ENCODE results near the gene MUC20. TPM values are rescaled to one million over a fixed set of nuclear protein-coding genes. Genes with fewer than 3 reads are reported as not detected.
A peak's percentile ranks its signal among the peaks of the same experiment; 100 is the strongest.
"Not testable (repeated sequence)": the region's sequence is repeated elsewhere in the genome, so short reads cannot be mapped to it uniquely, and the experiment has no call there.

The MUC20 gene
- total RNA-seq, 1 experiment from 2014 or later, result not detected

GRCh38 chr3:195711091-195711812 lies 9.5 kb upstream of the MUC20 start:
- CTCF ChIA-PET; in situ Hi-C loops (cut with HindIII; ENCODE audit: low pct_unique_long_range_greater_than_20kb, low sequenced_read_pairs); H3K4me1 ChIP-seq (ENCODE audit: control insufficient read depth, insufficient read depth, low read length); ATAC-seq; H3K27ac ChIP-seq (ENCODE audit: low read length); BruUV-seq (replicated peaks); H3K27me3 ChIP-seq (ENCODE audit: control insufficient read depth, insufficient read depth, low read length); H3K36me3 ChIP-seq (ENCODE audit: control insufficient read depth, insufficient read depth, low read length); DNase-seq (ENCODE audit: low read depth, low spot score); H3K4me3 ChIP-seq (ENCODE audit: low read depth in 2 of 2, low read length in 2 of 2); intact Hi-C loops (cut with micrococcal nuclease; ENCODE audit: unreplicated experiment); H3K9me3 ChIP-seq (ENCODE audit: control insufficient read depth, insufficient read depth, low read depth, low read length): not testable (repeated sequence)
- POLR2A ChIA-PET, result interaction anchor here (0.6 kb wide), 1 partner anchor 182 kb away, joined by 12 read pairs; no protein-coding TSS in a partner anchor

- CTCF ChIA-PET, result no interaction called here
- Histone ChIP-seq H3K27me3 (ENCODE audit: control insufficient read depth, insufficient read depth, low read length) (no peaks in the 10 kb centered on the region), H3K9me3 (ENCODE audit: control insufficient read depth, insufficient read depth, low read depth, low read length) (no peaks in the 10 kb centered on the region), H3K36me3 (ENCODE audit: control insufficient read depth, insufficient read depth, low read length) (no peaks in the 10 kb centered on the region), H3K4me3 (ENCODE audit: low read depth in 2 of 2, low read length in 2 of 2) (no peak overlapping the region), H3K4me1 (ENCODE audit: control insufficient read depth, insufficient read depth, low read length) (peaks cover 7% of the 10 kb centered on the region; the same call in 1 of the 2 replicates), H3K27ac (ENCODE audit: low read length) (no peak overlapping the region)
- intact Hi-C loops (cut with micrococcal nuclease; ENCODE audit: unreplicated experiment) (no loop called here), in situ Hi-C loops (cut with HindIII; ENCODE audit: low pct_unique_long_range_greater_than_20kb, low sequenced_read_pairs) (no loop called here)
- DNase-seq (ENCODE audit: low read depth, low spot score), result no peak
- BruUV-seq (replicated peaks), result no TSS peak
- peak; percentile 40 for ATAC-seq
- no peak for TF ChIP-seq SIN3A (IDR thresholded peaks at IDR 0.05; ENCODE audit: borderline replicate concordance, insufficient read depth, low read depth, low read length)
- no peak for TF ChIP-seq POLR2AphosphoS5 (IDR thresholded peaks at IDR 0.05; ENCODE audit: low read depth, low read length)
- no peak for TF ChIP-seq TCF7L2 (IDR thresholded peaks at IDR 0.05; ENCODE audit: low read depth, low read length)
- no peak for TF ChIP-seq REST (IDR thresholded peaks at IDR 0.05; ENCODE audit: insufficient read depth in 1 of 2, low read depth in 2 of 2, low read length in 1 of 2)
- no peak for TF ChIP-seq CTCF (IDR thresholded peaks at IDR 0.05)
- POLR2A ChIA-PET, result interaction anchor here (0.6 kb wide), 1 partner anchor 183 kb away, joined by 12 read pairs; no protein-coding TSS in a partner anchor
These were observed 8.8 kb upstream of the MUC20 start for GRCh38 chr3:195711813-195712534.

GRCh38 chr3:195712535-195712910 lies 8.3 kb upstream of the MUC20 start:
- CTCF ChIA-PET; H3K27me3 ChIP-seq (ENCODE audit: control insufficient read depth, insufficient read depth, low read length); BruUV-seq (replicated peaks); DNase-seq (ENCODE audit: low read depth, low spot score); POLR2A ChIA-PET; H3K27ac ChIP-seq (ENCODE audit: low read length); H3K4me1 ChIP-seq (ENCODE audit: control insufficient read depth, insufficient read depth, low read length); H3K9me3 ChIP-seq (ENCODE audit: control insufficient read depth, insufficient read depth, low read depth, low read length); in situ Hi-C loops (cut with HindIII; ENCODE audit: low pct_unique_long_range_greater_than_20kb, low sequenced_read_pairs); H3K4me3 ChIP-seq (ENCODE audit: low read depth in 2 of 2, low read length in 2 of 2); intact Hi-C loops (cut with micrococcal nuclease; ENCODE audit: unreplicated experiment); ATAC-seq; H3K36me3 ChIP-seq (ENCODE audit: control insufficient read depth, insufficient read depth, low read length): not testable (repeated sequence)

GRCh38 chr3:195713150-195713549 lies 7.6 kb upstream of the MUC20 start:
- H3K36me3 ChIP-seq (ENCODE audit: control insufficient read depth, insufficient read depth, low read length); H3K9me3 ChIP-seq (ENCODE audit: control insufficient read depth, insufficient read depth, low read depth, low read length); ATAC-seq; POLR2A ChIA-PET; BruUV-seq (replicated peaks); in situ Hi-C loops (cut with HindIII; ENCODE audit: low pct_unique_long_range_greater_than_20kb, low sequenced_read_pairs); CTCF ChIA-PET; H3K4me3 ChIP-seq (ENCODE audit: low read depth in 2 of 2, low read length in 2 of 2); DNase-seq (ENCODE audit: low read depth, low spot score); intact Hi-C loops (cut with micrococcal nuclease; ENCODE audit: unreplicated experiment); H3K27ac ChIP-seq (ENCODE audit: low read length); H3K27me3 ChIP-seq (ENCODE audit: control insufficient read depth, insufficient read depth, low read length): not testable (repeated sequence)
- peaks cover 11% of the 10 kb centered on the region for H3K4me1 ChIP-seq (ENCODE audit: control insufficient read depth, insufficient read depth, low read length)
